ENCODE measurements around the gene PLCZ1. TPM values are rescaled to one million over a fixed set of nuclear protein-coding genes. Genes with fewer than 3 reads are reported as not detected.

PLCZ1 gene
- total and polyA plus RNA-seq, 9 of the 15 experiments (the other 6 are each of a cell fraction or from before 2014, with no cell fraction given) = not detected

GRCh38 chr12:18643681-18644080 is 94.1 kb downstream of the PLCZ1 start (continued):
- no peak for TF ChIP-seq ZBTB26 (CRISPR knock-in tag; IDR thresholded peaks at IDR 0.05)

GRCh38 chr12:18640321-18640955 is 97.4 kb downstream of the PLCZ1 start:
- no peak overlapping the region for H2AFZ ChIP-seq (ENCODE audit: low read depth, low read length)
- no peaks in the 10 kb centered on the region for H4K20me1 ChIP-seq (replicated peaks; ENCODE audit: control insufficient read depth, insufficient read depth, low read length)
- no TSS peak for BruUV-seq (replicated peaks)
- intact Hi-C loops (cut with micrococcal nuclease) = no loop called here
- ATAC-seq (no peak), DNase-seq (ENCODE audit: extremely low read depth in 1 of 4, low spot score in 3 of 4) (no peak), FAIRE-seq (no peak)
- H3K4me3 ChIP-seq = no peak overlapping the region
- H3K4me1 ChIP-seq (replicated peaks in 1 of 2; ENCODE audit: control insufficient read depth in 2 of 2, insufficient read depth in 2 of 2, low read length in 2 of 2) = no peaks in the 10 kb centered on the region
- H3K27me3 ChIP-seq (ENCODE audit: control insufficient read depth in 2 of 2, insufficient read depth in 2 of 2, low read length in 2 of 2) = no peaks in the 10 kb centered on the region
- in situ Hi-C loops (cut with MboI) = no loop called here
- no peaks in the 10 kb centered on the region for H3K36me3 ChIP-seq (ENCODE audit: control insufficient read depth, insufficient read depth, low read length)
- 55% methylated on average over 4 of the region's 4 CpGs for WGBS (ENCODE audit: insufficient coverage, low coverage, missing lambda C conversion rate)
- TF ChIP-seq RBM17 (IDR thresholded peaks at IDR 0.05; ENCODE audit: borderline replicate concordance, low read depth, low read length) (no peak), HMGXB4 (CRISPR knock-in tag; IDR thresholded peaks at IDR 0.05) (no peak), RHOXF2B (CRISPR knock-in tag; conservative IDR thresholded peaks at IDR 0.05) (no peak)
- TF ChIP-seq, protein P1, sequence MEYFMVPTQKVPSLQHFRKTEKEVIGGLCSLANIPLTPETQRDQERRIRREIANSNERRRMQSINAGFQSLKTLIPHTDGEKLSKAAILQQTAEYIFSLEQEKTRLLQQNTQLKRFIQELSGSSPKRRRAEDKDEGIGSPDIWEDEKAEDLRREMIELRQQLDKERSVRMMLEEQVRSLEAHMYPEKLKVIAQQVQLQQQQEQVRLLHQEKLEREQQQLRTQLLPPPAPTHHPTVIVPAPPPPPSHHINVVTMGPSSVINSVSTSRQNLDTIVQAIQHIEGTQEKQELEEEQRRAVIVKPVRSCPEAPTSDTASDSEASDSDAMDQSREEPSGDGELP (CRISPR knock-in tag; IDR thresholded peaks at IDR 0.05; ENCODE audit: borderline replicate concordance) = no peak
- ChIA-PET POLR2A (interaction anchor here (0.6 kb wide), 1 partner anchor 15 kb away, joined by 3 read pairs; no protein-coding TSS in a partner anchor), CTCF (ENCODE audit: low intra/inter-chr PET ratio) (no interaction called here)
- H3K79me2 ChIP-seq (ENCODE audit: control insufficient read depth, insufficient read depth, low read length) = no peaks in the 10 kb centered on the region
- no peaks in the 10 kb centered on the region for H3K9me1 ChIP-seq (ENCODE audit: control insufficient read depth, insufficient read depth, low read length)
- no peak overlapping the region for H3K9ac ChIP-seq (ENCODE audit: insufficient read depth in 1 of 2, low read depth in 2 of 2, low read length in 2 of 2)
- H3K4me2 ChIP-seq (ENCODE audit: insufficient read depth, low read length) = no peak overlapping the region
- no peak overlapping the region for H3K27ac ChIP-seq (ENCODE audit: extremely low read depth, low read depth, low read length)
- H3K9me3 ChIP-seq (replicated peaks; ENCODE audit: control insufficient read depth, insufficient read depth, low read depth, low read length) = no peaks in the 10 kb centered on the region
